ENCODE measurements around the gene TRMT112.

The TRMT112 gene

GRCh38 chr11:64352099-64352994, 35.0 kb upstream of the TRMT112 start:
- intact Hi-C loops (cut with DNase I): no loop called here
- no peak for DNase-seq

DNA sequence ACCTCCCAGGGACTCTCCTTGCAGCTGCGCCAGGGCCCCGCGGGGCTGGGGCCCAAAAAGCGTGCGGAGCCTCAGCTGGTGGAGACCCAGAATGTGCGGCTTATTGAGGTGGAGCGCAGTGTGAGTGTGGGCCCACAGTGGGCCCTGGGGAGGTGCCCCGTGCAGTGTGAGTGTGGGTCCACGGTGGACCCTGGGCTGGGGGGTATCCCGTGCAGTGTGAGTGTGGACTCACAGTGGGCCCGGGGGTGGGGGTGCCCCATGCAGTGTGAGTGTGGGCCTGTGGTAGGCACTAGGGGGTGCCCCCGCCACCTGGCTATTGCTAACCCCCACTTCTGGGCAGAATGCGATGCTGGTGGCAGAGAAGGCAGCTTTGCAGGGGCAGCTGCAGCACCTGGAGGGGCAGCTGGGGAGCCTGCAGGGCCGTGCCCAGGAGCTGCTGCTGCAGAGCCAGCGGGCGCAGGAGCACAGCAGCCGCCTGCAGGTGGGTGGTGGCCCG, 33.8 kb upstream of the TRMT112 start:
- intact Hi-C loops (cut with DNase I): no loop called here
- DNase-seq: peak in 1 of 10 donors; percentile 64

GRCh38 chr11:64349404-64349803, 32.0 kb upstream of the TRMT112 start:
- no peak for DNase-seq
- intact Hi-C loops (cut with DNase I): no loop called here

DNA sequence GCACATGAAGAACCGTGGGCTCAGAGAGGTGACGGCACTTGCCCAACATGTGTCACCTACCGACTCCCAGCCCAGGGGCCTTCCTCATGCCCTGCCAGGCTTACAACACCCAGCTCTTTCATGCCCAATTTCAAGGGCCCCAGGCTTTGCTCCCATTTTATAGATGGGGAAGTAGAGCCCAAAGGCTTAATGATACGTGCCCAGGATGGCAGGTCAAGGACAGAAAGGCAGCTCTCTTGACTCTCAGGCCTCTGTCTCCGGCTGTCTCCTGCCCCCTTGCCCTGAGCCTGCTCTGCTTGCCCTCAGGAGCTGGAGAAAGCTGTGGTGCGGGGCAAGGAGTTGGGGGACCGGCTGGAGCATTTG, 31.6 kb upstream of the TRMT112 start:
- intact Hi-C loops (cut with DNase I): no loop called here
- no peak for DNase-seq

GRCh38 chr11:64348383-64349024, 31.1 kb upstream of the TRMT112 start:
- intact Hi-C loops (cut with DNase I): no loop called here
- DNase-seq: no peak

DNA sequence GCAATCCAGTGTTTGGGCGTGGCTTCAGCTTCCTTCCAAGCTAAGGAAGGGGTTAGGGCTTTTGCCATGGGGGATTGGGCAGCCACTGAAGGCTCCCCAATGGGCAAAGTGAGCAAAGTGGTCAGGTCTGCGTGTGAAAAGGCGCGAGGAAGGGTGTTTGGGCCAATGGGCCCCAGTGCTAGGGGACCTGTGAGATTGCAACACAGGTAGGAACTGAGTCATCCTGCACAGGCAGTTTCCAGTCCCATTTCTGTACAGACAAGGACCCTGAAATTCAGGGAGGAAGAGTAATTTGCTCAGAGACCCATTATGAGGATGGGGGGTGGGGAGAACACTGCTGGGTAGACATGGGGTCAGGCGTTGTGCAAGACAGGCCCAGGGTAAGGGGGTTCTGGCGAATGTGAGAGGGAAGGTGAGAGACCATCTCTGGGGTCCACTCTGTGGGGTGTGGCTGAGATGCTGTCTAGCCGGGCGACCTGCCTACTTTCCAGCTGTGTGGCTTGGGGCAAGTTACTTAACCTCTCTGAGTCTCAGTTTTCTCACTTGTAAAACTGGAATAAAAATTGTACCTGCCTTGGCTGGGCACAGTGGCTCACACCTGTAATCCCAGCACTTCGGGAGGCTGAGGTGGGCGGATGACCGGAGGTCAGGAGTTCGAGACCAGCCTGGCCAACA, 30.0 kb upstream of the TRMT112 start:
- DNase-seq: no peak
- intact Hi-C loops (cut with DNase I): no loop called here

DNA sequence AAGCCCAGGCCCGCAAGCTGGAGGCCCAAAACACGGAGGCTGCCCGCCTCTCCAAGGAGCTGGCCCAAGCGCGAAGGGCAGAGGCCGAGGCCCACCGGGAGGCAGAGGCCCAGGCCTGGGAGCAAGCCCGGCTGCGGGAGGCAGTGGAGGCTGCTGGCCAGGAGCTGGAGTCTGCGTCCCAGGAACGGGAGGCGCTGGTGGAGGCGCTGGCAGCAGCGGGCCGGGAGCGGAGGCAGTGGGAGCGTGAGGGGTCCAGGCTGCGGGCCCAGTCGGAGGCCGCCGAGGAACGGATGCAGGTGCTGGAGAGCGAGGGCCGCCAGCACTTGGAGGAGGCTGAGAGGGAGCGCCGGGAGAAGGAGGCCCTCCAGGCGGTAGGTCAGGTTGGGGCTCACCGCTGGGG, 27.4 kb upstream of the TRMT112 start:
- peak in 1 of 10 donors; percentile 63 for DNase-seq
- intact Hi-C loops (cut with DNase I): no loop called here

- intact Hi-C loops (cut with DNase I): no loop called here
- DNase-seq: peak in 1 of 10 donors; percentile 67
Observed at GRCh38 chr11:64343767-64344559, 26.6 kb upstream of the TRMT112 start.

GRCh38 chr11:64342869-64343745, 25.7 kb upstream of the TRMT112 start:
- DNase-seq: no peak

DNA sequence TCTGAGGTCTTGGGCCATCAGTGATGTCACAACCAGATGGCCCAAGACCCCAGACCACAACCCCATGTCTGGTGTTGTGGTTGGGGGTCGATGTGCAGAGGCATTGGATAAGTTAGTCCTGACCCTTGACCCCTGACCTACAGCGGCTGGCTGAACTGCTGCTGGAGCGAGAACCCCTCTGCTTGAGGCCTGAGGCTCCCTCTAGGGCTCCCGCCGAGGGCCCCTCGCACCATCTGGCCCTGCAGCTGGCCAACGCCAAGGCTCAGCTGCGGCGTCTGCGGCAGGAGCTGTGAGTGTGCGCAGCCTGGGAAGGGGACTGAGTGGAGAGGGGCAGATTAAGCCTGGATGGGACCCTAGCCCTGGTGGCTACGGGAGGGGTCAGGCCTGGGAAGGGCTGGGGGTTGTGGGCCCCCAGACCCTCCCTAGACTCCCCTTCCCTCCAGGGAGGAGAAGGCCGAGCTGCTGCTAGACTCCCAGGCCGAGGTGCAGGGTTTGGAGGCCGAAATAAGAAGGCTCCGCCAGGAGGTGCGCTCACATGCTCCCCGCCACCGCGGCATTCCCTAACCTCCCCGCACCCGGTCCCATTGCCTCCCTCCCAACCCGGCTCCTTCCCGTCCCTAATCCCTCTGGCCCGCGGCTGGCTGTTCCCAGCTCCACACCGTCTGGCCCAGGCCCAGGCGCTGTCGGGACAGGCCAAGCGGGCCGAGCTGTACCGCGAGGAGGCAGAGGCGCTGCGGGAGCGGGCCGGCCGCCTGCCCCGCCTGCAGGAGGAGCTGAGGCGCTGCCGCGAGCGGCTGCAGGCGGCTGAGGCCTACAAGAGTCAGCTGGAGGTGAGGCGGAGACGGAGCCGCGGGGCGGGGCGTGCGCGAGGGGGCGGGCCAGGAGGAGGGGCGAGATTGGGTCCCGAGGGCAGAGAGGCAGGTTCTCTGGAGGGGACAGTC, 24.8 kb upstream of the TRMT112 start:
- DNase-seq: peak; percentile 57 to 96 (median 74)
- intact Hi-C loops (cut with DNase I): no loop called here

More at GRCh38 chr11:64342869-64343745, 25.7 kb upstream of the TRMT112 start:
- intact Hi-C loops (cut with DNase I): no loop called here

- intact Hi-C loops (cut with DNase I): no loop called here
- DNase-seq: no peak
Observed at GRCh38 chr11:64341429-64341828, 24.1 kb upstream of the TRMT112 start.

GRCh38 chr11:64340671-64341335, 23.4 kb upstream of the TRMT112 start:
- intact Hi-C loops (cut with DNase I): no loop called here
- DNase-seq: peak in 2 of 10 donors; percentile 19 to 71

- DNase-seq: peak in 2 of 10 donors; percentile 16 to 39
- intact Hi-C loops (cut with DNase I): no loop called here
Observed at GRCh38 chr11:64339754-64340408, 22.5 kb upstream of the TRMT112 start, which contains the start of gene CCDC88B. CCDC88B (plus strand) TSS chr11:64340204; CDS start chr11:64340267, 63 bp downstream.

GRCh38 chr11:64339286-64339685, 21.9 kb upstream of the TRMT112 start:
- intact Hi-C loops (cut with DNase I): no loop called here
- DNase-seq: no peak

GRCh38 chr11:64338716-64339115, 21.4 kb upstream of the TRMT112 start:
- no peak for DNase-seq
- intact Hi-C loops (cut with DNase I): no loop called here

GRCh38 chr11:64337538-64338249, 20.3 kb upstream of the TRMT112 start:
- no peak for DNase-seq
- intact Hi-C loops (cut with DNase I): no loop called here
